Fibroblast of villous mesenchyme (primary cell): ENCODE results near the gene RAB28. TPM values are rescaled to one million over a fixed set of nuclear protein-coding genes. Genes with fewer than 3 reads are reported as not detected.

Experiments used
- DNase-seq: peaks from one replicate; pipeline ENCODE4 v3.0.0-alpha.2; 2010; ENCODE audit warnings: low read depth
- H3K4me3 ChIP-seq: 2 replicates; pipeline ENCODE4 v1.5.1; 2011; ENCODE audit warnings: low read depth, mild to moderate bottlenecking, low read length
- CTCF ChIP-seq: IDR thresholded peaks from 2 replicates; pipeline ENCODE4 v1.5.1; 2012; ENCODE audit warnings: low read depth, mild to moderate bottlenecking, low read length; ENCODE audit not compliant: insufficient read depth
- total RNA-seq: library from RNA; depleted of rRNA; stranded (reverse); fragments of >200 nt; gene quantifications from 2 replicates; pipeline ENCODE4 v1.2.3, GENCODE V29; 2012

RAB28 gene
- total RNA-seq, 1 donor: 21.6 TPM

GRCh38 chr4:13527192-13527980 is 43.2 kb upstream of the RAB28 start:
- TF ChIP-seq CTCF: no peak
- H3K4me3 ChIP-seq: no peak overlapping the region
- no peak for DNase-seq

GRCh38 chr4:13526658-13527057 is 42.5 kb upstream of the RAB28 start:
- DNase-seq: no peak
- TF ChIP-seq CTCF: no peak
- no peak overlapping the region for H3K4me3 ChIP-seq

GRCh38 chr4:13525606-13526281 is 41.6 kb upstream of the RAB28 start:
- DNase-seq: no peak
- H3K4me3 ChIP-seq: no peak overlapping the region
- no peak for TF ChIP-seq CTCF

- H3K4me3 ChIP-seq: no peak overlapping the region
- TF ChIP-seq CTCF: no peak
- DNase-seq: peak; percentile 17
Observed at GRCh38 chr4:13524504-13525243, 40.5 kb upstream of the RAB28 start.

- TF ChIP-seq CTCF: no peak
- no peak for DNase-seq
- no peak overlapping the region for H3K4me3 ChIP-seq
Observed at GRCh38 chr4:13523591-13524503, 39.7 kb upstream of the RAB28 start.

- no peak overlapping the region for H3K4me3 ChIP-seq
- no peak for DNase-seq
- no peak for TF ChIP-seq CTCF
Observed at GRCh38 chr4:13523105-13523477, 39.0 kb upstream of the RAB28 start.
